Measurements from ENCODE around the gene ATXN7L1. TPM values are rescaled to one million over a fixed set of nuclear protein-coding genes. Genes with fewer than 3 reads are reported as not detected.
"Not testable (repeated sequence)": the region's sequence is repeated elsewhere in the genome, so short reads cannot be mapped to it uniquely, and the experiment has no call there.

Gene ATXN7L1
- polyA plus RNA-seq, 3 donors: 10.3 to 12.9 (median 11.4) TPM

DNA sequence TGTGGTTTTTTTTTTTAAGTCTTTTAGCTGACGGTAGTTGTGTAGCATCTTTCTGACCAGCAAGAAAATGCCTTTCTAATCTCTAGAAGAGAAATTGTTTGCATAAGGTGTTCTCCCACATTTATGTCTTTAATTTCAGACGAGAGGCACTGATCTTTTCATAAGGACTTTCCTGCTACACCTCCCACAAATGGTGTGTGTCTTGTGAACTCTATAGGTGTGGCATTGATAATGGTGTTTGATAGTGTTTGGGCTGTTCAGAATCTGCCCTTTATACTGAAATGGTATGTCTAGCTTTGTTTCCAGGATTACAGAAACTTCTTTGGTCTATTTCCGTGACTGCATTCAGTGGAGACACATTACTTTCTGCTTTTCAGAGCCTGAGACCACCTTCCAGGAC lies 21.6 kb upstream of the ATXN7L1 start:
- no peak for DNase-seq (ENCODE audit: extremely low read depth in 1 of 11, low read depth in 9 of 11, low spot score in 4 of 11)

DNA sequence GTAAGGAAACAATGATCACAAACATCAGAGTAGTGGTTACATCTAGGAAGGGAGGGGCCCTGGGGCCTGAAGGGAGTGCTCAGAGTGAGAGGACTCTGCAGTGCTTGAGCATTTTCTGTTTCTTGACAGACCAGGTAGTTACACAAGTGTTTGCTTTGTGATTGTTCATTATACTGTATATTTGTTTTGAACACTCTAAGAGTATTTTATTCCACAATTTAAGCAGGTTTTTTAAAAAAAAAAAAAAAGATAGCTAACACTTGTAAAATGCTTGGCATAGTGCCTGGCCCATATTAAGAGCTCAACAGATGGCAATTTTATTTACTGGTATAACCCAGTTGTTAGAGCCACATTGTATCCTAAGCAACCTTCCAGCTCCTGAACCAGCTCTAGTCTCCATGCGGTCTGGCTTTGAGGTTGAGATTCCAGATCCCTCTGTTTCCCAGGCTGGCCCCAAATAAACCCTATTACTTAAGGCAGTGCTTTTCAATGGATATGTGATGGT lies 20.1 kb upstream of the ATXN7L1 start:
- no peak for DNase-seq (ENCODE audit: extremely low read depth in 1 of 11, low read depth in 9 of 11, low spot score in 4 of 11)

DNA sequence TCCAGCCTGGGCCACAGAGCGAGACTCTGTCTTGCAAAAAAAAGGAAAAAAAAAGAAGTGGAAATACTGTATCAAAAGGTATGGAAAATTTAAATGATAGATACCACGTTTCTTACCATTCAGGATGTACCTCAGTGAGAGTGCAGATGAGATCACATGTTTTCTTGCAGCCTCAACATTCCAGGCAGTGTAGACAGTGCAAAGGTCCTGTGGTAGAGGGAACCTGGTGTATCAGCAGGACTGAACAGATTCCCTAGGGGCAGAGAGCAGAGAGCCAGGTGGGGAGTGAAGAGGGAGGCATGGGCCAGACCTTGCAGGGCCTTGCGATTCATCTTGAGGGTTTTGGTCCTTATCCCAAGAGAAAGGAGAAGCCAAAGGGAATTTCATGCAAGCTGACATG lies 17.7 kb upstream of the ATXN7L1 start:
- no peak for DNase-seq (ENCODE audit: extremely low read depth in 1 of 11, low read depth in 9 of 11, low spot score in 4 of 11)

DNA sequence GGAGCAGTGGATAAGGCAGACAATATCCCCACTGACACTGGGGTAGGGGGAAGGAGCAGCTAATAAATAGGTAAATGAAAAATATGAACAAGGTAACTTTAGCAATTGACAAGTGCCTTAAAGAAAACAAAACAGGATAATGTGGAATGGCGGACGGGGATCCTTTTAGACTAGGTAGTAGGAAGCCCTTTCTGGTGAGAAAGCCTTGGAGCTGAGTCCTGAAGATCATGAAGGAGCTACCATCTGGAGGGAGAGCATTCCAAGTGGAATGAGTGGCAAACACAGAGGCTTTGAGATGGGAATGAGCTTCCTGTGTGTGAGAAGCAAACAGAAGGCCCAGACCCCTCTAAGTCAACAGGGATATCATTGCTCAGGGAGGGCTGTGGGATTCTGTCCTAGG lies 16.0 kb upstream of the ATXN7L1 start:
- DNase-seq (ENCODE audit: extremely low read depth in 1 of 11, low read depth in 9 of 11, low spot score in 4 of 11): no peak

DNA sequence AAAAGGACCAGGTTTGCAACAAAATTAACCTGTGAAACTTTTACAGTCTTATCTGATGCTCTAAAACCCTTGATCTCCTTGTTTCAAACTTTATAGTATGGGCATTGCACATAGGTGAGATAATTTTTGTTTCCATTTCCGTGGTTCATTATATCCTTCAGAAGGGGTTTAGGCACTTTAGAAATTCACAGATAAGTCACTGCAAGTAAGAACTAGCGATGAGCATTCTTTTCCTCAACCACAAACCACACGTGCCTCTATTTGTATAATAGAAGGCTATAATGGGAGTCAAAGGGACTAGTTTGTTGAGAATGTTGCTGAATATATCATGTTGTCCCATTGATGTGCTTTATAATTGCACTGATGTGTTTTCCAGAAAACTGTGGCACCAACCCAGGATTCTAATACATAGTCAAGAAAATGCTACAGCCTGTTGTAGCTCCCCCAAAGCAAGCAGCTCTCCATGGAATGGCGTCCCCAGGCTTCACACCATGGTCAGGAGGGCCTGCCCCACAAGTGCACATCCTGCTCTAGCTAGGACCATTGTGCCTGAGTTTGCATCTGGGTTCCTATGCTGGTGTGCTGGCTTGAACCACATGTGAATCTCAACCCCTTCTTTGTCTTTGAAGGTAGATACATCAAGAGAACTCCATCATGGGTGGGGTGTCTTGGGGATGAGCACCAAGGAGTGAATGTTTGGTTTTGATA lies 14.0 kb upstream of the ATXN7L1 start:
- DNase-seq (ENCODE audit: extremely low read depth in 1 of 11, low read depth in 9 of 11, low spot score in 4 of 11): no peak

DNA sequence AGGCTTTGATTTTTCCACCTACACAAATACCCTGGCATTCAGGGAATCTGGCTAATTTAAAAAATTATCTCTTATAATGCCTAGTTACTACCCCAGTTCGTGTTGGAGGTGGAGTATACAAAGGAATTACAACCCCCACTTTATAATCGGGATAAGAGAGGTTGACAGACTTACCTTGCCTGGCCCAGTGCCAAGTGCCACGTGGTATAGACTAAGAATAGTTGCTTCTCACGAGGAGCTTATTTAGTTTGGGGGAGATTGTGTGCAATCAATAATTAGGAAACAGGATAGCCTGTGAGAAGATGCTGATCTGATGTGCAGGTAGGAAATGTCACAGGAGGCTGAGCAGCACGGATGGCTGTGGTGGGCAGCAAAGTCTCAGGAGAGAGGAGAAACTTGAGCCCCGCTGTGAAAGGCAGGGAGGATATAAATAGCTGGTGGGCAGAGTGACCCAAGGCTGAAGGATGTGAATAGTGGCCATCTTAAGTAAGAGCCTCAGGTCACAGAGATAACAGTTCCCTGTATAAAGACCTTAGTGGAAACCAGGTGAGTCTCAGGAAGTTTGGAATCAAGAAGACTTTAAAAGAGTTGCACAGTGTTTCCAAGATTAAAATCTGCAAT lies 11.3 kb upstream of the ATXN7L1 start:
- peak in 2 of 11 donors; percentile 16 to 34 for DNase-seq (ENCODE audit: extremely low read depth in 1 of 11, low read depth in 9 of 11, low spot score in 4 of 11)

DNA sequence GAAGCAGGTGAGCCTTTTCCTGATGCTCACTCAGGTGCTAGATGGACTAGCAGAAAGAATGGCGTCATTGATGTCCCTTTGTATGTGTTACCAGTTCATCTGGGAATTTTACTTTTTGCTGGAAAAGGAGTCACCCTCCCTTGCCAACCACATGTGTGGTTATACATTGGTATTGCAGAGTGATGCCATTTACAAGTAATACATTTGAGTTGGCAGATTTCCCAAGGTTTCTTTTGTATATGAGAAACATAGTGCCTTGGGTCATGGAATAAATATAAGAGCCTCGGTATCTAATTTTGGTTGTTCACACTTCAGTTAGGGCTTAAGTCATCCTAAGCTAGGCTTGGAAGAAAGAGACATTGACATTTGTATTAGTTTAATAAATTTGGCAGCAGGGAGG lies 10.4 kb upstream of the ATXN7L1 start:
- DNase-seq (ENCODE audit: extremely low read depth in 1 of 11, low read depth in 9 of 11, low spot score in 4 of 11): no peak

DNA sequence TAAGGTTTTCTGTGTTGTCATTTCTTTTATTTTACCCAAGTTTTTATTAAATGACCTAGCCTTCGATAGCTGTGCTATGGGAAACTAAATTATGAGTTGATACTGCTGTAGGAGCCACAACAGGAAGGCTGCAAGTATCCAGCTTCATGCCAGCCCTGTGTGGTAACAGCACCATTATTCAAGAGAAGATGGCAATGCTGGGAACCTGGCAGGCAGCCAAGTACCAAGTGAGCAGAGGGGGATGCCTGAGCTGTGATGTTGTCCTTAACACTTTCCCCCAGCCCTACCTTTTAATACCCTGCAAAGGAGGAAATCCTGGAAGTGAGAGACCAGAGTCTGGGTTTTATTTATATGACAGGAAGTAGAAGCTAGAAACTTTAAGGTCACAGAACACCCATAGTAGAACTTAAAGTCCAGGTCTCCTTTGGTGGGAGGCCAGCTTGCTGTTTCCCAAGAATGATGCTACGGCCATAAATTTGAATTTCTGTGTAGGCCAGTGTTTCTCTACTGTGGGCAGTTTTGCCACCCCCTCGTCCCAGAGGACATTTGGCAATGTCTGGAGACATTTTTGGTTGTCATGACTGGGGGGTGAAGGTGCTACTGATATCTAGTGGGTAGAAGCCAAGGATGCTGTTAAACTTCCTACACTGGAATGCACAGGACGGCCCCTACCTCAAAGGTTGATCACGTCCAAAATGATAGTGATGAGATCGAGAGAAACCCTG lies 9.2 kb upstream of the ATXN7L1 start:
- DNase-seq (ENCODE audit: extremely low read depth in 1 of 11, low read depth in 9 of 11, low spot score in 4 of 11): peak in 1 of 11 donors; percentile 31

DNA sequence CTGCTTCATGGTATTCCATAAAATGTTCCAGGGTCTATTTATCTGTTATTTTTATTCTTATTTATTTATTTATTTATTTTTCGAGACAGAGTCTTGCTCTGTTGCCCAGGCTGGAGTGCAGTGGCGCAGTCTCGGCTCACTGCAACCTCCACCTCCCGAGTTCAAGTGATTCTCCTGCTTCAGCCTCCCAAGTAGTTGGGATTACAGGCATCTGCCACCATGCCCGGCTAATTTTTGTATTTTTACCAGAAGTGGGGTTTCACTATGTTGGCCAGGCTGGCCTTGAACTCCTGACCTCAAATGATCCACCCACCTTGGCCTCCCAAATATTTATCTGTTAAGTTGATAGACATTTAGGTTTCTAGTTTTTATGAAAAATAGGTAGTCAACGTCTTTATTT lies 6.8 kb upstream of the ATXN7L1 start:
- not testable (repeated sequence) for DNase-seq (ENCODE audit: extremely low read depth in 1 of 11, low read depth in 9 of 11, low spot score in 4 of 11)

DNA sequence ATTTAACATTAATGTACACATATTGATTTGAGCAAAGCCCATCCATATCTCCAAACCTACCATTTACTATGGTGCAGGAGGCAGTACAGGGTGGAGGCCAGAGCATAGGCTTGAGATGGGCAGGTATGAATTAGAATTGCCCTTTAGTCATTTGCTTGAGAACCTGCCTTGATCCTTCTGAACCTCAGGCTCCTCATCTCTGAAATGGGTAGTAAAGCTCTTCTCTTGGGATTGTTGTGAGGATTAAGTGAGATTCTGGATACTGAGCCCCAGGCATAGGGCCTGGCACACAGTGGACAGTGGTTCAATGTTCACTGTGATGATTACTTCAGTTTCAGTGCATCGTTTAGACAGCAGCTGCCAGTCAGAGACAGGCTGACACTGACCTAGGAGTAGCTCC lies 5.0 kb upstream of the ATXN7L1 start:
- DNase-seq (ENCODE audit: extremely low read depth in 1 of 11, low read depth in 9 of 11, low spot score in 4 of 11): no peak

DNA sequence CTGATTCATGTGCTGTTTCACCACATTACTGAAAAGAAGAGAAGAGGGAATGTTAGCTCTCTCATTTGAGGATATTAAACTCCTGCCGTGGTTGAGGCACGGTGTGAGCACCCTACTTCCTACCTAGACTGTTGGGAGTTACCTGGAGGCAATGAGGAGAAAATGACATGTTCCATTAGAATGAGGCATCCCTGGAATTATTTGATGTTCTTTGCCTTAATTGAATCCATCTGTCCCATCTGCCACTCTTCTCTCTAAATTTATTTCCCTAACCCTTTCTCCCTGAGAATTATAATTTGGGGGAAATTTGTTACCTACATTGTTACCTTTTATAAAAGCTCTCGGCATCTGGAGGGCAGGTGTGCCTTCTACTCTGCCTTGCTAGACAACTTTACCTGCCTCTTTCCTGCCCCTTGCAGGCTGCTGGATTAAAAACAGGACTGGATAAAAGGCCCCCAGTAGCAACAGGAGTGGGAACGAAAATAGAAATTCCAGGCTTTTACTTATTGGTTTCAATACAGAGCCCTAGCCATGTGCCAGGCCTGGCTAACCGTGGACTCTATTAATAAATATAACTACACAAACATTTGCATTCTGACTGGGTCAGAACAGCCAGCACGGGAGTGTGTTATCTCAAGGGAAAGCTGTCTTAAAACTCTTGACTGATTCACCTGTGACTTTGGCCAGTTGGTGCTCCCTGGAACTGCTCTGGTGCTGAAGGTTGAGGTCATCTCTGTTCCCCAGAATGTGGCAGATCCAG lies 4.4 kb upstream of the ATXN7L1 start:
- DNase-seq (ENCODE audit: extremely low read depth in 1 of 11, low read depth in 9 of 11, low spot score in 4 of 11): no peak

DNA sequence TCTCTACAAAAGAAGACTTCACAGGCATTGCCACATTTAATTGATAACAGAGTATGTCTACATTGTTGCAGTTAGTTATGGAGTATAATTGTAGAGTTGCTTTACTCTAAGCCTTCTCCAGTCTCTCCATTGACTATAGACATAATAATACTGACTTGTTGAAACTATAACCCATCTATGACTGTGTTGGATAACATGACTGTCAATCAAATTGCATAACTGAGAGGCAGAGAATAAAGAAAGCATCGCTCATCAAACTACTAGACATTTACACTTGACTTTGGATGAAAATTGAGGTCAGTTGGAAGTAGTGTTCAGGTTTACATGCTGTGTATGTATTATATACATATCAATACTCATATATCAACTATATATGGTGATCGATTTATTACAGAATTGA lies 3.4 kb upstream of the ATXN7L1 start:
- DNase-seq (ENCODE audit: extremely low read depth in 1 of 11, low read depth in 9 of 11, low spot score in 4 of 11): no peak

DNA sequence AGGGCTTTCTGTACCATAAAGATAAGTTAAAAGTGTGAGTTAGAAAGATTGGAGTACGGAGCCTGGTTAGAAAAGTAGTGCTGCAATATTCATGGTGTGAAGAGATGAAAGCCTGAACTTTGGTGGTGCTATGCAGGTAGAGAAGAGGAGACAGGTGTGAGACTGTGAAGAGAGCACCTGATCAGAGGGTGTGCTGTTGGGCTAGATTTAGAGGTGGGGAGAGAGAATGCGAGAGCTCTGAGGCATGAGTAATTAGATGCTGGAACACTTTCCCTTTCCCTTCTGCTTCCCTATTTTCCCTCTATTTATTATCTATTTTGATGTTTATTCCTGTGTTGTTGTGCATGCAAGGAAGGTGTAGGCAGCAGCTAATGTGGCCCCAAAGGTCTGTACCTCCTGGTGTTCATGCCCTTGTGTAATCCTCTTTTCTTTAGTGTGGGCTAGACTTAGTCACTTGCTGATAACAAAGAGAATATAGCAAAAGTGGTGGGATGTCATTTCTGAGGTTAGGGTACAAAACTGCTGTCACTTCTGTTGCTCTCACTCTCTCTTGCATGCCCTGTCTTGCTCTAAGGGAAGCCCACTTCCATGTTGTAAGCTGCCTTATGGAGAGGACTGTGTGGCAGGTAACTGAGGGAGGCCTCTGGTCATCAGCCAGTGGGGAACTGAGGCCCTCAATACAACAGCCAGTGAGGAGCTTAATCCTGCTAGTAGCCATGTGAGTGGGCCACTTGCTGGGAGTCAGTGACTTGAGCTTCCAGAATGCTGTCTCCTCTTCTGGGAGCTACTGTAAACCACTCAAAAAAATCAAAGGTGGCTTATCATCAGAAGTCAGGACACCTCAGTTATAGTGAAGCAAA lies 2.6 kb upstream of the ATXN7L1 start:
- no peak for DNase-seq (ENCODE audit: extremely low read depth in 1 of 11, low read depth in 9 of 11, low spot score in 4 of 11)

DNA sequence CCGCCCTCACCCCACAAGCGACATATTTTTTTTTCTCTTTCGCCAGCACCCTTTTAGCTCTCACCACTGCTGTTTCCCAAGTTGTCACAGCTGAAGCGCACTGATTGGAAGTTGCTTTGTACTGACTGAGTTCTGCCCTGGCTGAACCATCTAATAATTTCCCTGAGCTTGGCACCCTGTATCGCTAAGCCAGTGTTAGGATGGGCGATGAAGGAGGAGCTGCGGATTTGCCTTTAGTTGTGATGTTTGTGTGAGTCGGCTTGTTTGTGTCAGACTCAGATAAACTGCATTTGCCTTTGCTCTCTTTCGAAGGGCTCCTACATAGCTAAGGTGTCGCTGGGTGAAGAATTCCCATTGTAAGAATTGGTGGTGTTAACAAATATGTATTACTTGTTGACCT lies 1.3 kb upstream of the ATXN7L1 start:
- no peak for DNase-seq (ENCODE audit: extremely low read depth in 1 of 11, low read depth in 9 of 11, low spot score in 4 of 11)

DNA sequence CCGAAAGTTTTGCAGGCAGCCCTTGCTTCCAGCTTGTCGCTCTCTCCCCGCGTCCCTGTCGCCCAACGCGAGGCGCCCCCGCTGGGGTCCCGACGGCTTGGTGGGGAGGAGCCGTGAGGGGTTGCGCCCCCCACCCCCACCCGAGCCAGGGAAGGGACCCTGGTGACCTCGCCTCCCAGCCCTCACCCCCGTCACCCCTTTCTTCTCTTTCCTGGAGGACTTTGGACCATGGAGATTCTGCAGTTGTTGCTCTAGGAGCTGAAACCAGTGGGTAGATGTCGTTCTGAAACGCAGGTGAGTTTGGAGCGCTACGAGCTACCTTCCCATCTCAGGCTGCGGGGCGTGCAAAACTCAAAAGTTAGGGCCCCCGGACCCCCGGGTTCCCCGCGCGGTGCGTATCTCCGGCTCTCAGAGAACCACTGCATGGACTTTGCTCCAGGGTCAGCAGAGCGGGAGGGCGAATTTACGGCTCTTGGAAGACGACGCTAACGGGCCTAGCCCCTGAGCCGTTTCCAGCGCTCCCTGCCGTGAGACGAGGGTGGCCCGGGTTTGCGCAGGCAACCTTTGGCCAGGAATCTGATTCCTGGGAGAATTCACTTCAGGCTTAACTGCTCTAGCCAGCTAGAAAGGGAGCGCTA lies 684 bp upstream of the ATXN7L1 start:
- peak in 4 of 11 donors; percentile 32 to 54 (median 50) for DNase-seq (ENCODE audit: extremely low read depth in 1 of 11, low read depth in 9 of 11, low spot score in 4 of 11)

DNA sequence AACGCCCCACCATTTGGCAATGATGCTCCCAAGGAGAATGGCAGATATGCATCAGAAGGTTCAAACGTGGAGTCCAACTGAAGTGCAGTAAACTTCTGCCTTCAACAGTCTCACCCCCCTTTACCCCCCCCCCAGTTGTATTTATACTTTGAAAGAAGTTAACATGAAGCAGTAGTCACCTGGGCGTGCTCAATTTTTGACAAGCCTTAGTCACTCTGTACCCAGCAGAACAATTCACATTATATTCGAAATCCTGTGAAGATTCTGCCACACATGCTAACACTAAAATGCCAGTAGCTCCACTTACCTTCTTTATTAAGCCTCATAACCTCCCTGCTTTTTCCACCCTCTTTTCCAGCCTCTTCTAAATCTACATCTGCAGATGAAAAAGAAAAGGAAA lies 894 bp downstream of the ATXN7L1 start:
- DNase-seq (ENCODE audit: extremely low read depth in 1 of 11, low read depth in 9 of 11, low spot score in 4 of 11): no peak

DNA sequence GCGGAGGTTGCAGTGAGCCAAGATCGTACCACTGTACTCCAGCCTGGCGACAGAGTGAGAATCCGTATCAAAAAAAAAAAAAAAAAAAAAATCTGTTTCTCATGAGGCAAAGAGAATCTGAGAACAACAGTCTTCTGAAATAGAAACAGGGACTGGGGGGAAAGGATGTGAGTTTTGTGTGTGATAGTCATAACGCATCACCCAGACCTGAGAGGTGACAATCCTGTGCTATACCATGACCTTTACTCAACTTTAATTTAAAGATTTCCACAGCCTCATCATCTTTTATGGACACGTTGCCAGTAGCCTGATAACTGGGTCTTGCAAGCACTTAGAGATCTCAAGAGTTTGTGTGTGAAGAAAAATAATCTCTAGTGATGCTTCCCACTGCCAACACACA lies 2.3 kb downstream of the ATXN7L1 start:
- DNase-seq (ENCODE audit: extremely low read depth in 1 of 11, low read depth in 9 of 11, low spot score in 4 of 11): no peak

DNA sequence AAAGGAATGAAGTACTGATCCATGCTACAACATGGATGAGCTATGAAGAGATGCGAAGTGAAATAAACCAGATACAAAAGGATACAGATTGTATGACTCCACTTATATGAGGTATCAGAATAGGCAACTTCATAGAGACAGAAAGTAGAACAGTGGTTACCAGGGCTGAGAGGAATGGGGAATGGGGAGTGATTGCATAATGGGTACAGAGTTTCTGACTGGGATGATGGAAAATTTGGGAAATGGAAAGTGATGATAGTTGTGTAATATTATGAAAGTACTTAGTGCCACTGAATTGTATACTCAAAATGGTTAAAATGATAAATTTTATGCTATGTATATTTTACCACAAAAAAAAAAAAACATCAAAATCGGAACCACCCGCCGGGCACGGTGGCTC lies 3.9 kb downstream of the ATXN7L1 start:
- no peak for DNase-seq (ENCODE audit: extremely low read depth in 1 of 11, low read depth in 9 of 11, low spot score in 4 of 11)

All from renal cortex interstitium (tissue), 11 donors.